Spleen (tissue), 11 donors: Measurements from ENCODE around the gene LRMDA. TPM values are rescaled to one million over a fixed set of nuclear protein-coding genes. Genes with fewer than 3 reads are reported as not detected.
A peak's percentile ranks its signal among the peaks of the same experiment; 100 is the strongest.

Source experiments
- DNase-seq: peaks from one replicate; pipeline ENCODE4 v3.0.0-alpha.2; 2020
- H3K27ac ChIP-seq, 8 donors: fragments of 200-600 bp; sonication (generic) in 7 of 8; 1 replicate in 4 of 8; 2 replicates in 4 of 8; pipeline versions ENCODE4 v1.5.0 to v1.8.0; 2016 to 2021; ENCODE audit warnings: inconsistent platforms in 4 of 8, mild to moderate bottlenecking in 4 of 8, moderate library complexity in 1 of 8
- H3K27me3 ChIP-seq, 7 donors: fragments of 200-600 bp; sonication (generic) in 6 of 7; replicated peaks in 1 of 7; 1 replicate in 4 of 7; 2 replicates in 3 of 7; pipeline versions ENCODE4 v1.5.0 to v1.8.0; 2016 to 2021; ENCODE audit warnings: inconsistent platforms in 3 of 7, mild to moderate bottlenecking in 1 of 7
- H3K36me3 ChIP-seq, 6 donors: fragments of 200-600 bp; sonication (generic) in 5 of 6; 1 replicate in 4 of 6; 2 replicates in 2 of 6; pipeline versions ENCODE4 v1.5.0 to v1.8.0; 2016 to 2021; ENCODE audit warnings: inconsistent platforms in 2 of 6
- H3K4me1 ChIP-seq, 6 donors: fragments of 200-600 bp; sonication (generic) in 5 of 6; 1 replicate in 3 of 6; 2 replicates in 3 of 6; pipeline versions ENCODE4 v1.5.0 to v1.8.0; 2016 to 2021; ENCODE audit warnings: inconsistent platforms in 3 of 6
- H3K4me3 ChIP-seq, 8 donors: fragments of 200-600 bp; sonication (generic) in 7 of 8; 1 replicate in 4 of 8; 2 replicates in 4 of 8; pipeline versions ENCODE4 v1.5.0 to v1.8.0; 2016 to 2021; ENCODE audit warnings: inconsistent platforms in 4 of 8, mild to moderate bottlenecking in 4 of 8, moderate library complexity in 2 of 8
- H3K9me3 ChIP-seq, 8 donors: fragments of 200-600 bp; sonication (generic) in 7 of 8; 1 replicate in 4 of 8; 2 replicates in 4 of 8; pipeline versions ENCODE4 v1.5.0 to v1.8.0; 2016 to 2021; ENCODE audit warnings: inconsistent platforms in 4 of 8
- POLR2A ChIP-seq, 3 donors: fragments of 450-650 bp; IDR thresholded peaks; one replicate each; pipeline ENCODE4 v1.5.1; 2017; ENCODE audit warnings: antibody characterized with exemption in 3 of 3, mild to moderate bottlenecking in 1 of 3
- POLR2AphosphoS5 ChIP-seq, 3 donors: sonication (generic); formaldehyde crosslinking; IDR thresholded peaks; one replicate each; pipeline ENCODE4 v1.5.1; 2017; ENCODE audit warnings: antibody characterized with exemption in 3 of 3
- WGBS, 5 donors: extraction: QIAGEN DNeasy Blood & Tissue Kit in 3 of 5; methylation state at CpG; one replicate each; pipeline versions ENCODE4 v1.1.5 to v1.1.7; 2013 to 2018; 5-methylcytosine and 5-hydroxymethylcytosine counted together
- intact Hi-C: fragments of 100-400 bp; cut with DNase I; formaldehyde crosslinking; loops from one replicate; pipeline ENCODE4 v1.15.0; 2023; ENCODE audit warnings: low total_unique reads
- polyA plus RNA-seq, 3 donors: library from polyadenylated mRNA; stranded (reverse); fragments of 200-250 nt; gene quantifications; one replicate each; pipeline ENCODE4 v1.2.1, GENCODE V29; 2013
- total RNA-seq, 7 donors: library from RNA; depleted of rRNA in 3 of 7; stranded (reverse); fragments of >200 nt in 3 of 7; fragmentation: NEBNext Ultra II Directional in 4 of 7; extraction: Animal tissue kit (Norgen Biotek cat#: 25700) in 4 of 7; gene quantifications; one replicate each; pipeline versions ENCODE4 v1.1.0 to v1.2.1, GENCODE V29; 2016 to 2021
- TF ChIP-seq, protein P1 (sequence below), 11 experiments: fragments of 200-600 bp in 7 of 11; fragments of 450-650 bp in 4 of 11; sonication (generic) in 4 of 11; IDR thresholded peaks in 8 of 11; conservative IDR thresholded peaks in 3 of 11; 1 replicate in 7 of 11; 2 replicates in 4 of 11; pipeline versions ENCODE4 v1.4.0 to v1.8.0; 2016 to 2021; ENCODE audit warnings: antibody characterized with exemption in 11 of 11, inconsistent platforms in 4 of 11, mild to moderate bottlenecking in 1 of 11
- donor health status: healthy with polysubstance abuse.
- donor health status: DM: no; HTN: no; CAD: no; lungs with moderate emphysema.
- donor health status: DM: no; HTN: no; CAD: no.
- donor health status: Bipolar disorder and iron deficiency.
- donor health status: healthy.
- donor health status: DM: no; HTN: no; CAD: no.
- donor health status: DM: yes; HTN: yes; CAD: no.

Gene LRMDA
- total and polyA plus RNA-seq, 10 donors: 7.3 to 46.6 (median 28.2) TPM

DNA sequence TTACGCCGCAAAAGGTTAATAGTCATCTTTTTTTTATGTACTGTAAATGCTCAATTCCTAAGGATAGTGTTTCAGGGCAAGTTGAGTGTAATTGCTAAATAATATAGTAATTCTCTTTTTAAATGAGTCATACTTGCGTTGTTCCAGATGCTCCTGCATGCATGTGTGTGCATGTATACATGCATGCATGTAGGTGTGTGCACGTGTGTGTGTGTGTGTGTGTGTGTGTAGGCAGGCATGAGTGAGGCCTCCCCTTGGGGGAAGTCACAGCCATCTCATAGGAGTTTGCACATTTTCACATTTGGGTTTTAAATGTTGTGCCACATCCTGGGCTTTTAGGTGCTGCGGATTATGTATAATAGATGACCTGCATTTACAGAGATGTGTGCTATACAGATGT is 1110.4 kb downstream of the LRMDA start:
- Histone ChIP-seq H3K36me3 (no peaks in the 10 kb centered on the region), H3K27me3 (no peaks in the 10 kb centered on the region), H3K27ac (peak overlapping the region in 1 of 8 donors; percentile 54), H3K4me1 (peaks cover 0 to 8% (median 0%) of the 10 kb centered on the region in 6 donors), H3K4me3 (no peak overlapping the region), H3K9me3 (no peaks in the 10 kb centered on the region)
- TF ChIP-seq POLR2AphosphoS5 (IDR thresholded peaks at IDR 0.05): no peak
- TF ChIP-seq, protein P1, sequence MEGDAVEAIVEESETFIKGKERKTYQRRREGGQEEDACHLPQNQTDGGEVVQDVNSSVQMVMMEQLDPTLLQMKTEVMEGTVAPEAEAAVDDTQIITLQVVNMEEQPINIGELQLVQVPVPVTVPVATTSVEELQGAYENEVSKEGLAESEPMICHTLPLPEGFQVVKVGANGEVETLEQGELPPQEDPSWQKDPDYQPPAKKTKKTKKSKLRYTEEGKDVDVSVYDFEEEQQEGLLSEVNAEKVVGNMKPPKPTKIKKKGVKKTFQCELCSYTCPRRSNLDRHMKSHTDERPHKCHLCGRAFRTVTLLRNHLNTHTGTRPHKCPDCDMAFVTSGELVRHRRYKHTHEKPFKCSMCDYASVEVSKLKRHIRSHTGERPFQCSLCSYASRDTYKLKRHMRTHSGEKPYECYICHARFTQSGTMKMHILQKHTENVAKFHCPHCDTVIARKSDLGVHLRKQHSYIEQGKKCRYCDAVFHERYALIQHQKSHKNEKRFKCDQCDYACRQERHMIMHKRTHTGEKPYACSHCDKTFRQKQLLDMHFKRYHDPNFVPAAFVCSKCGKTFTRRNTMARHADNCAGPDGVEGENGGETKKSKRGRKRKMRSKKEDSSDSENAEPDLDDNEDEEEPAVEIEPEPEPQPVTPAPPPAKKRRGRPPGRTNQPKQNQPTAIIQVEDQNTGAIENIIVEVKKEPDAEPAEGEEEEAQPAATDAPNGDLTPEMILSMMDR (IDR thresholded peaks at IDR 0.05 in 8 of 11, conservative IDR thresholded peaks at IDR 0.05 in 3 of 11): no peak
- intact Hi-C loops: no loop called here
- WGBS, 5 donors: 75 to 92% (median 85%) methylated on average over 5 of the region's 5 CpGs
- DNase-seq: no peak

DNA sequence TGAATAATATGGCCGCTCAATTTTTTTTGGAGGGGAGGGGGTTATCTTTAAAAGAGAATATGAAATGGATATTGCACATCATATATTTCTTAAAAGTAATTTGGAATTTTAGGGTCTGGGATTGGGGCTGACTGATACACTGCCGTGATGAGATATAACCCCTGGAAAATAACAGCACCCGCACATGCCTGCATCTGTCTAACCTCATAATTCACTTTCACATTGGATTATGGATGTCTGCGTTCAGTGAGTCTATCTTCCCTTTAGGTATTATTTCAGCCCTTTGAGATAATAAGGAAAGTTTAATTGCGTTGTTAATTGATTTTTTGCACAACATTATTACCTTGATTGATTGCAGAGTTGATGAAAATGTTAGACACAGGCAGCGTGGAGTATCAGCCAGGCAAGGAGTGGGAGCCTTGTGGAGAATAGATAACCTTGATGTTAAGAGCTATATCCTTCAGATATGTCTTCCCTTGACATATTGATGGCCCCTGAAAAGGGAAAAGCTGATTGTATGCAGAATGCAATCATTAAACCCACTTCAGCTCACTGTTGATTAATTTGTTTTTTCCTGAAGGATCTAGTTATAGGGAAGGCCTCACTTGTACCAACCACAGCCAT is 1111.0 kb downstream of the LRMDA start:
- peaks cover 0 to 8% (median 2%) of the 10 kb centered on the region in 6 donors for H3K4me1 ChIP-seq
- 71 to 91% (median 79%) methylated on average over 6 of the region's 6 CpGs for WGBS, 5 donors
- H3K27ac ChIP-seq: peak overlapping the region in 4 of 8 donors; percentile 18 to 66 (median 40)
- intact Hi-C loops: no loop called here
- H3K36me3 ChIP-seq: no peaks in the 10 kb centered on the region
- H3K9me3 ChIP-seq: no peaks in the 10 kb centered on the region
- H3K4me3 ChIP-seq: no peak overlapping the region
- H3K27me3 ChIP-seq: no peaks in the 10 kb centered on the region
- TF ChIP-seq POLR2AphosphoS5 (IDR thresholded peaks at IDR 0.05) (no peak), POLR2A (IDR thresholded peaks at IDR 0.05) (no peak)
- TF ChIP-seq, protein P1 (IDR thresholded peaks at IDR 0.05 in 8 of 11, conservative IDR thresholded peaks at IDR 0.05 in 3 of 11): no peak
- DNase-seq: no peak

DNA sequence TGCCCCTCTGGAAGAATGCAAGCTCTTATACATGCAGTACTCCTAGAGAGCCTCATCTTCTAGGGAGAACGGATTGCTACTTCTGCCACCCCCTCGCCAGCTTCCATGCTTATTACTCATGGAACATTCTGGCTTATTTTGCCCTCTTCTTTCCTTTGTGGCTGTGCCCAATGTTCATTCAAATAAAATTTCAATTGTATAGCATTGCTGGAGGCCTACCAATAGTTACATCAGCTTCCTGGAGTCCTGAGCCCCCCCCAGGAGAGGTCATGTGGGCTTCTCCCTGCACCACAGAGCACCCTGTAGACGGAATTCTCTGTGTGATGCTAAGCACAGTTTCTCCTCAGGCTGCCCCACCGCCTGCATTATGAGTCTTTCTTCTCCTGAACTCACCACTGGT is 1112.2 kb downstream of the LRMDA start:
- Histone ChIP-seq H3K4me3 (no peak overlapping the region), H3K9me3 (no peaks in the 10 kb centered on the region), H3K4me1 (peaks cover 0 to 8% (median 3%) of the 10 kb centered on the region in 6 donors), H3K36me3 (no peaks in the 10 kb centered on the region), H3K27me3 (no peaks in the 10 kb centered on the region), H3K27ac (peak overlapping the region in 3 of 8 donors; percentile 5 to 54 (median 21))
- DNase-seq: no peak
- TF ChIP-seq POLR2AphosphoS5 (IDR thresholded peaks at IDR 0.05): no peak
- WGBS, 5 donors: 78 to 88% (median 84%) methylated on average over 4 of the region's 4 CpGs
- intact Hi-C loops: no loop called here

DNA sequence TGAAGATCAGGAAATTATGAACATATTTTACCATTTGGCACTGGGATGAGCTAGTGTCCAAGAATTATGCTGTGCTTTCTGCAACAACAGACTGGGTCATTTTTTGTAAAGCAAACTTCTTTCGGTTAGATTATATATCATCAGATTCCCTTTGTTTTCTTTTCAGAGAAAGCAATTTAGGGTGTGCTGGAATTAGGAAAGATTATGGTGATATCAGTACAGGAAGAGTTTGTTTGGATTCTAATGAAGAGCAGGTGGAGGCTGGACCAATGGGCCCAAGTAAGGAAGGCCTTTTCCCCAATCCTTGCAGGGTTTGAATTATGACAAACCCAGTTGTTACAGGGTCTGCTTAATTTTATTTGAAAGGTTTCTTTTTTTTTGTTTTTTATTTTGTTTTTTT is 1113.4 kb downstream of the LRMDA start:
- Histone ChIP-seq H3K27me3 (no peaks in the 10 kb centered on the region), H3K9me3 (no peaks in the 10 kb centered on the region), H3K4me1 (peaks cover 0 to 8% (median 3%) of the 10 kb centered on the region in 6 donors), H3K36me3 (no peaks in the 10 kb centered on the region), H3K27ac (no peak overlapping the region), H3K4me3 (no peak overlapping the region)
- intact Hi-C loops: no loop called here
- WGBS, 5 donors: 72 to 91% (median 80%) methylated on average over 1 of the region's 1 CpG
- no peak for DNase-seq
- TF ChIP-seq, protein P1 (IDR thresholded peaks at IDR 0.05 in 8 of 11, conservative IDR thresholded peaks at IDR 0.05 in 3 of 11): no peak
- TF ChIP-seq POLR2AphosphoS5 (IDR thresholded peaks at IDR 0.05): no peak
